ENCODE results near the gene BRD3. TPM values are rescaled to one million over a fixed set of nuclear protein-coding genes. Genes with fewer than 3 reads are reported as not detected.
A peak's percentile ranks its signal among the peaks of the same experiment; 100 is the strongest.
"Not testable (repeated sequence)": the region's sequence is repeated elsewhere in the genome, so short reads cannot be mapped to it uniquely, and the experiment has no call there.

Gene BRD3
- total and polyA plus RNA-seq, 4 experiments from 2014 or later = 16.0 to 48.5 (median 30.5) TPM

- Histone ChIP-seq H3K27ac (ENCODE audit: low read depth, low read length) (no peak overlapping the region), H3K4me1 (ENCODE audit: insufficient read depth, low read length) (peaks cover 10% of the 10 kb centered on the region), H3K27me3 (ENCODE audit: insufficient read depth, low read length) (peaks cover 4% of the 10 kb centered on the region), H3K36me3 (ENCODE audit: insufficient read depth, low read length) (no peaks in the 10 kb centered on the region), H3K9me3 (ENCODE audit: control insufficient read depth in 1 of 2, low read length in 2 of 2) (no peaks in the 10 kb centered on the region), H3K4me3 (ENCODE audit: low read length in 2 of 2) (no peak overlapping the region)
- Mint-ChIP-seq H3K27me3 (peaks cover 15 to 20% of the 10 kb centered on the region in 2 donors), H3K4me1 (peaks cover 0 to 14% (median 4%) of the 10 kb centered on the region in 4 donors), H3K27ac (peak overlapping the region in 1 of 7 donors; percentile 69), H3K9me3 (peaks cover 0 to 21% (median 16%) of the 10 kb centered on the region in 8 donors), H3K36me3 (peaks cover 0 to 2% of the 10 kb centered on the region in 2 donors), H3K4me3 (no peak overlapping the region)
- POLR2A ChIA-PET (ENCODE audit: partially characterized antibody) = no interaction called here
- DNase-seq = no peak
- intact Hi-C loops (cut with micrococcal nuclease) = no loop called here
- CTCF ChIA-PET (ENCODE audit: partially characterized antibody) = interaction anchor here (1.1 kb wide), 1 partner anchor 79 kb away, joined by 4 read pairs; no protein-coding TSS in a partner anchor
These were observed 5.7 kb upstream of the BRD3 start for GRCh38 chr9:134073500-134073899.

GRCh38 chr9:134072683-134073082 is 4.9 kb upstream of the BRD3 start:
- H3K36me3 Mint-ChIP-seq; CTCF ChIA-PET (ENCODE audit: partially characterized antibody); H3K4me3 ChIP-seq (ENCODE audit: low read length in 2 of 2); H3K27me3 ChIP-seq (ENCODE audit: insufficient read depth, low read length); H3K27ac Mint-ChIP-seq; POLR2A ChIA-PET (ENCODE audit: partially characterized antibody); intact Hi-C loops (cut with micrococcal nuclease); H3K27ac ChIP-seq (ENCODE audit: low read depth, low read length); H3K9me3 ChIP-seq (ENCODE audit: control insufficient read depth in 1 of 2, low read length in 2 of 2); H3K4me1 ChIP-seq (ENCODE audit: insufficient read depth, low read length); DNase-seq; H3K4me3 Mint-ChIP-seq; H3K36me3 ChIP-seq (ENCODE audit: insufficient read depth, low read length): not testable (repeated sequence)
- H3K4me1 Mint-ChIP-seq = peaks cover 0 to 14% (median 4%) of the 10 kb centered on the region in 4 donors
- H3K27me3 Mint-ChIP-seq = peaks cover 15 to 20% of the 10 kb centered on the region in 2 donors
- H3K9me3 Mint-ChIP-seq = peaks cover 0 to 19% (median 16%) of the 10 kb centered on the region in 8 donors

GRCh38 chr9:134071149-134071548 is 3.3 kb upstream of the BRD3 start:
- H3K4me1 ChIP-seq (ENCODE audit: insufficient read depth, low read length) = peaks cover 18% of the 10 kb centered on the region
- peak overlapping the region in 1 of 7 donors; percentile 71 for H3K27ac Mint-ChIP-seq
- H3K4me3 Mint-ChIP-seq = peak overlapping the region in 2 of 8 donors; percentile 57 to 74
- H3K4me1 Mint-ChIP-seq = peaks cover 2 to 20% (median 8%) of the 10 kb centered on the region in 4 donors
- H3K27me3 ChIP-seq (ENCODE audit: insufficient read depth, low read length) = peaks cover 4% of the 10 kb centered on the region
- no peaks in the 10 kb centered on the region for H3K36me3 ChIP-seq (ENCODE audit: insufficient read depth, low read length)
- no peak overlapping the region for H3K27ac ChIP-seq (ENCODE audit: low read depth, low read length)
- H3K9me3 ChIP-seq (ENCODE audit: control insufficient read depth in 1 of 2, low read length in 2 of 2) = no peaks in the 10 kb centered on the region
- CTCF ChIA-PET (ENCODE audit: partially characterized antibody) = interaction anchor here (0.9 kb wide), 1 partner anchor 46 kb away, joined by 3 read pairs; the partner anchor contains the start of gene BRD3OS
- POLR2A ChIA-PET (ENCODE audit: partially characterized antibody) = no interaction called here
- intact Hi-C loops (cut with micrococcal nuclease) = no loop called here
- peaks cover 15 to 20% of the 10 kb centered on the region in 2 donors for H3K27me3 Mint-ChIP-seq
- peaks cover 0 to 7% of the 10 kb centered on the region in 2 donors for H3K36me3 Mint-ChIP-seq
- DNase-seq = no peak
- H3K4me3 ChIP-seq (ENCODE audit: low read length in 2 of 2) = no peak overlapping the region
- peaks cover 0 to 9% (median 6%) of the 10 kb centered on the region in 8 donors for H3K9me3 Mint-ChIP-seq

GRCh38 chr9:134069480-134070399 is 1.9 kb upstream of the BRD3 start:
- ChIA-PET POLR2A (ENCODE audit: partially characterized antibody) (interaction anchor here (1.3 to 1.4 kb wide), 2 partner anchors 44 to 66 kb away, joined by 4 to 7 read pairs; partner anchors contain the start of genes BRD3OS and WDR5), CTCF (ENCODE audit: partially characterized antibody) (interaction anchor here (0.8 kb wide), 1 partner anchor 62 kb away, joined by 3 read pairs; no protein-coding TSS in a partner anchor)
- no peaks in the 10 kb centered on the region for H3K36me3 ChIP-seq (ENCODE audit: insufficient read depth, low read length)
- Mint-ChIP-seq H3K9me3 (peaks cover 0 to 6% (median 2%) of the 10 kb centered on the region in 8 donors), H3K4me1 (peaks cover 10 to 34% (median 20%) of the 10 kb centered on the region in 4 donors), H3K27me3 (peaks cover 15 to 20% of the 10 kb centered on the region in 2 donors), H3K36me3 (peaks cover 0 to 12% of the 10 kb centered on the region in 2 donors), H3K4me3 (peak overlapping the region; percentile 85 to 98 (median 91)), H3K27ac (peak overlapping the region in 6 of 7 donors; percentile 89 to 97 (median 95))
- peak in 1 of 5 donors; percentile 35 for DNase-seq
- H3K27ac ChIP-seq (ENCODE audit: low read depth, low read length) = no peak overlapping the region
- no peak overlapping the region for H3K4me3 ChIP-seq (ENCODE audit: low read length in 2 of 2)
- no peaks in the 10 kb centered on the region for H3K9me3 ChIP-seq (ENCODE audit: control insufficient read depth in 1 of 2, low read length in 2 of 2)
- peaks cover 4% of the 10 kb centered on the region for H3K27me3 ChIP-seq (ENCODE audit: insufficient read depth, low read length)
- intact Hi-C loops (cut with micrococcal nuclease) = loop anchor here (2.0 to 10.0 kb wide), 3 partner anchors 257 to 373 kb away; partner anchors contain the start of gene RXRA
- peaks cover 32% of the 10 kb centered on the region for H3K4me1 ChIP-seq (ENCODE audit: insufficient read depth, low read length)

GRCh38 chr9:134068744-134069479 is 1.1 kb upstream of the BRD3 start:
- Histone ChIP-seq H3K36me3 (ENCODE audit: insufficient read depth, low read length) (no peaks in the 10 kb centered on the region), H3K27me3 (ENCODE audit: insufficient read depth, low read length) (peaks cover 4% of the 10 kb centered on the region), H3K4me1 (ENCODE audit: insufficient read depth, low read length) (peaks cover 34% of the 10 kb centered on the region), H3K27ac (ENCODE audit: low read depth, low read length) (peak overlapping the region; percentile 78), H3K9me3 (ENCODE audit: control insufficient read depth in 1 of 2, low read length in 2 of 2) (no peaks in the 10 kb centered on the region), H3K4me3 (ENCODE audit: low read length in 2 of 2) (peak overlapping the region; percentile 57 to 65)
- H3K4me3 Mint-ChIP-seq = peak overlapping the region; percentile 85 to 98 (median 91)
- ChIA-PET CTCF (ENCODE audit: partially characterized antibody) (interaction anchor here (0.8 kb wide), 1 partner anchor 63 kb away, joined by 3 read pairs; no protein-coding TSS in a partner anchor), POLR2A (ENCODE audit: partially characterized antibody) (interaction anchor here (0.6 to 1.4 kb wide), 6 partner anchors 43 to 387 kb away, joined by 3 to 7 read pairs (median 4); partner anchors contain the start of genes BRD3OS, RNU6ATAC and WDR5)
- H3K4me1 Mint-ChIP-seq = peaks cover 12 to 38% (median 23%) of the 10 kb centered on the region in 4 donors
- peaks cover 15 to 17% of the 10 kb centered on the region in 2 donors for H3K27me3 Mint-ChIP-seq
- H3K9me3 Mint-ChIP-seq = peaks cover 0 to 2% (median 0%) of the 10 kb centered on the region in 8 donors
- DNase-seq = peak in 1 of 5 donors; percentile 44
- peaks cover 0 to 13% of the 10 kb centered on the region in 2 donors for H3K36me3 Mint-ChIP-seq
- intact Hi-C loops (cut with micrococcal nuclease) = loop anchor here (1.0 to 10.0 kb wide), 7 partner anchors 30 to 373 kb away; partner anchors contain the start of genes BRD3OS, RXRA and VAV2
- H3K27ac Mint-ChIP-seq = peak overlapping the region; percentile 89 to 97 (median 94)

- peak overlapping the region in 6 of 7 donors; percentile 74 to 97 (median 80) for H3K27ac Mint-ChIP-seq
- Histone ChIP-seq H3K4me3 (ENCODE audit: low read length in 2 of 2) (peak overlapping the region; percentile 65 to 74), H3K27ac (ENCODE audit: low read depth, low read length) (peak overlapping the region; percentile 68), H3K36me3 (ENCODE audit: insufficient read depth, low read length) (no peaks in the 10 kb centered on the region), H3K4me1 (ENCODE audit: insufficient read depth, low read length) (peaks cover 34% of the 10 kb centered on the region), H3K9me3 (ENCODE audit: control insufficient read depth in 1 of 2, low read length in 2 of 2) (no peaks in the 10 kb centered on the region), H3K27me3 (ENCODE audit: insufficient read depth, low read length) (peaks cover 4% of the 10 kb centered on the region)
- peaks cover 11 to 12% of the 10 kb centered on the region in 2 donors for H3K27me3 Mint-ChIP-seq
- H3K36me3 Mint-ChIP-seq = peaks cover 0 to 13% of the 10 kb centered on the region in 2 donors
- peak in 4 of 5 donors; percentile 36 to 58 (median 50) for DNase-seq
- intact Hi-C loops (cut with micrococcal nuclease) = loop anchor here (5.0 to 10.0 kb wide), 2 partner anchors 328 to 375 kb away; no protein-coding TSS in a partner anchor
- peaks cover 21 to 55% (median 31%) of the 10 kb centered on the region in 4 donors for H3K4me1 Mint-ChIP-seq
- no peaks in the 10 kb centered on the region for H3K9me3 Mint-ChIP-seq
- POLR2A ChIA-PET (ENCODE audit: partially characterized antibody) = interaction anchor here (1.4 to 3.2 kb wide), 4 partner anchors 39 to 96 kb away, joined by 6 to 26 read pairs (median 16); partner anchors contain the start of genes BRD3OS, RNU6ATAC and WDR5
- H3K4me3 Mint-ChIP-seq = peak overlapping the region; percentile 89 to 96 (median 91)
- CTCF ChIA-PET (ENCODE audit: partially characterized antibody) = no interaction called here
These were observed 644 bp downstream of the BRD3 start for GRCh38 chr9:134066913-134067851.
